ENCODE results near the gene STYX.

Gene STYX

GRCh38 chr14:52791223-52792096 lies 61.5 kb downstream of the STYX start, which contains the start of gene GNPNAT1:
Gene GNPNAT1 (minus strand): TSS chr14:52791607. CDS start chr14:52784650, 6,957 bp downstream.
- peak; percentile 82 for DNase-seq

- DNase-seq: no peak
Measured at GRCh38 chr14:52792097-52792415, 62.1 kb downstream of the STYX start.

GRCh38 chr14:52793061-52793460 lies 63.1 kb downstream of the STYX start:
- DNase-seq: no peak

- no peak for DNase-seq
Measured at GRCh38 chr14:52797653-52798052, 67.7 kb downstream of the STYX start.

- DNase-seq: no peak
Measured at GRCh38 chr14:52798826-52799225, 68.9 kb downstream of the STYX start.

GRCh38 chr14:52801014-52801712 lies 71.2 kb downstream of the STYX start:
- DNase-seq: no peak

GRCh38 chr14:52802597-52802996 lies 72.6 kb downstream of the STYX start:
- no peak for DNase-seq

GRCh38 chr14:52806115-52806514 lies 76.1 kb downstream of the STYX start:
- no peak for DNase-seq

GRCh38 chr14:52808101-52808500 lies 78.1 kb downstream of the STYX start:
- DNase-seq: no peak

GRCh38 chr14:52821805-52822250 lies 91.9 kb downstream of the STYX start:
- DNase-seq: no peak

- no peak for DNase-seq
Measured at GRCh38 chr14:52824462-52824861, 94.5 kb downstream of the STYX start.
